ENCODE results near the gene GARNL3. TPM values are rescaled to one million over a fixed set of nuclear protein-coding genes. Genes with fewer than 3 reads are reported as not detected.

GARNL3 gene
- total RNA-seq, 1 donor from 2014 or later, result 22.9 TPM

- intact Hi-C loops (cut with micrococcal nuclease), result no loop called here
- Histone ChIP-seq H3K27me3 (ENCODE audit: low read depth) (no peaks in the 10 kb centered on the region), H3K4me3 (no peak overlapping the region), H3K4me1 (peaks cover 37% of the 10 kb centered on the region), H3K27ac (replicated peaks) (peak overlapping the region; percentile 65), H3K9me3 (replicated peaks) (no peaks in the 10 kb centered on the region), H3K36me3 (no peaks in the 10 kb centered on the region)
- no peak for TF ChIP-seq CTCF (IDR thresholded peaks at IDR 0.05; ENCODE audit: borderline replicate concordance)
- DNase-seq, result no peak
Observed at GRCh38 chr9:127267793-127268525, 3.4 kb downstream of the GARNL3 start.

- DNase-seq, result no peak
- intact Hi-C loops (cut with micrococcal nuclease), result no loop called here
- no peak for TF ChIP-seq CTCF (IDR thresholded peaks at IDR 0.05; ENCODE audit: borderline replicate concordance)
Observed at GRCh38 chr9:127269449-127269848, 4.9 kb downstream of the GARNL3 start.

GRCh38 chr9:127273326-127273725 lies 8.8 kb downstream of the GARNL3 start:
- no peak overlapping the region for H3K27ac ChIP-seq (replicated peaks)
- TF ChIP-seq CTCF (IDR thresholded peaks at IDR 0.05; ENCODE audit: borderline replicate concordance), result no peak
- no peaks in the 10 kb centered on the region for H3K36me3 ChIP-seq
- no peaks in the 10 kb centered on the region for H3K27me3 ChIP-seq (ENCODE audit: low read depth)
- no peak for DNase-seq
- no peak overlapping the region for H3K4me3 ChIP-seq
- no peaks in the 10 kb centered on the region for H3K9me3 ChIP-seq (replicated peaks)
- peaks cover 28% of the 10 kb centered on the region for H3K4me1 ChIP-seq
- intact Hi-C loops (cut with micrococcal nuclease), result no loop called here

More at GRCh38 chr9:127269449-127269848, 4.9 kb downstream of the GARNL3 start:
- H3K9me3 ChIP-seq (replicated peaks), result no peaks in the 10 kb centered on the region
- peaks cover 26% of the 10 kb centered on the region for H3K4me1 ChIP-seq
- no peak overlapping the region for H3K4me3 ChIP-seq
- no peaks in the 10 kb centered on the region for H3K36me3 ChIP-seq
- no peak overlapping the region for H3K27ac ChIP-seq (replicated peaks)
- no peaks in the 10 kb centered on the region for H3K27me3 ChIP-seq (ENCODE audit: low read depth)

- TF ChIP-seq CTCF (IDR thresholded peaks at IDR 0.05; ENCODE audit: borderline replicate concordance), result no peak
- Histone ChIP-seq H3K36me3 (no peaks in the 10 kb centered on the region), H3K4me1 (peaks cover 40% of the 10 kb centered on the region), H3K27ac (replicated peaks) (peak overlapping the region; percentile 46), H3K9me3 (replicated peaks) (no peaks in the 10 kb centered on the region), H3K4me3 (no peak overlapping the region), H3K27me3 (ENCODE audit: low read depth) (no peaks in the 10 kb centered on the region)
- intact Hi-C loops (cut with micrococcal nuclease), result no loop called here
- no peak for DNase-seq
Observed at GRCh38 chr9:127277099-127277498, 12.5 kb downstream of the GARNL3 start.

GRCh38 chr9:127277770-127278169 lies 13.2 kb downstream of the GARNL3 start:
- intact Hi-C loops (cut with micrococcal nuclease), result no loop called here
- Histone ChIP-seq H3K4me3 (no peak overlapping the region), H3K36me3 (no peaks in the 10 kb centered on the region), H3K9me3 (replicated peaks) (no peaks in the 10 kb centered on the region), H3K27ac (replicated peaks) (peak overlapping the region; percentile 46), H3K27me3 (ENCODE audit: low read depth) (no peaks in the 10 kb centered on the region), H3K4me1 (peaks cover 41% of the 10 kb centered on the region)
- TF ChIP-seq CTCF (IDR thresholded peaks at IDR 0.05; ENCODE audit: borderline replicate concordance), result no peak
- no peak for DNase-seq

Data from left ventricle myocardium inferior (tissue), 1 donor.